AG10803 (cell line): ENCODE data around the gene FANK1.

Source experiments
- DNase-seq: peaks from one replicate; pipeline ENCODE4 v3.0.0; 2010; ENCODE audit warnings: low read depth
- H3K4me3 ChIP-seq: 2 replicates; pipeline ENCODE4 v1.5.1; 2011; ENCODE audit warnings: mild to moderate bottlenecking, low read length, control low read depth
- TF ChIP-seq, protein P1 (sequence below): conservative IDR thresholded peaks from 2 replicates; pipeline ENCODE4 v1.5.1; 2011; ENCODE audit warnings: mild to moderate bottlenecking, low read length, control low read depth, inconsistent platforms

Gene FANK1

DNA sequence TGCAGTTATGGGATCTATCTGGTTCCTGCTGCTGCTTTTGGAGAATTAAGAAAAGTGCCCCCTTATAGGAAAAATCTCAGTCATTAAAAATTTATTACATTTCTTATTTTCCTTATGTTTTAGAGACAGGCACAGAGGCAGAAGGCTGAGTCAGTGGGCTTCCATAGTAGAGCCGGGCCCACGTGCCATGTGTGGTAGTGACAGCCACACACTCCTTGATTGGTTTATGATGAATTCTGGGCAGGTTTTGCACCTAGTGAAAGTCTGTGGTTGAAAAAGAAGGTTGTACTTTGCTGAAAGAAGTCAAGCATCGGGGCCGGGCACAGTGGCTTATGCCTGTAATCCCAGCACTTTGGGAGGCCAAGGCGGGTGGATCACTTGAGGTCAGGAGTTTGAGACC is 109.9 kb downstream of the FANK1 start:
- TF ChIP-seq, protein P1, sequence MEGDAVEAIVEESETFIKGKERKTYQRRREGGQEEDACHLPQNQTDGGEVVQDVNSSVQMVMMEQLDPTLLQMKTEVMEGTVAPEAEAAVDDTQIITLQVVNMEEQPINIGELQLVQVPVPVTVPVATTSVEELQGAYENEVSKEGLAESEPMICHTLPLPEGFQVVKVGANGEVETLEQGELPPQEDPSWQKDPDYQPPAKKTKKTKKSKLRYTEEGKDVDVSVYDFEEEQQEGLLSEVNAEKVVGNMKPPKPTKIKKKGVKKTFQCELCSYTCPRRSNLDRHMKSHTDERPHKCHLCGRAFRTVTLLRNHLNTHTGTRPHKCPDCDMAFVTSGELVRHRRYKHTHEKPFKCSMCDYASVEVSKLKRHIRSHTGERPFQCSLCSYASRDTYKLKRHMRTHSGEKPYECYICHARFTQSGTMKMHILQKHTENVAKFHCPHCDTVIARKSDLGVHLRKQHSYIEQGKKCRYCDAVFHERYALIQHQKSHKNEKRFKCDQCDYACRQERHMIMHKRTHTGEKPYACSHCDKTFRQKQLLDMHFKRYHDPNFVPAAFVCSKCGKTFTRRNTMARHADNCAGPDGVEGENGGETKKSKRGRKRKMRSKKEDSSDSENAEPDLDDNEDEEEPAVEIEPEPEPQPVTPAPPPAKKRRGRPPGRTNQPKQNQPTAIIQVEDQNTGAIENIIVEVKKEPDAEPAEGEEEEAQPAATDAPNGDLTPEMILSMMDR: no peak
- no peak for DNase-seq

DNA sequence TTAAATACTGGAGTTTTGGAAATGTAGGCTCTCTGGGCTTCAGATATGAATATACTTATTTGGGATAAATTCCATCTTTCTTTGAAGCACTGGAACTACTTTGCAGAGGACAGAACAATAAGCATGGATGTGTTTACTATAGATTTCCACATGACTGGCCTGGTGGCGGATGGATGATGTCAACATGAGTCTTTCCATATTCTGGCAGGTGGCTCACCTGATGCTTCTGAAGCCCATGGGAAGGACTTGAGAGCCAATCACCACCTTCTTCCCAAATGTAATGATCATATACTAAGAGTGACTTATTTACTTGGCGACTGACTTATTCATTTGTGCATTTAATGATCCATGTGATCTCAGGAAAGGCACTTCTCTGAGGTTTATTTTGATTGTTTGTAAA is 110.5 kb downstream of the FANK1 start:
- TF ChIP-seq, protein P1: no peak
- H3K4me3 ChIP-seq: no peak overlapping the region
- DNase-seq: no peak

More for the DNA sequence above, 109.9 kb downstream of the FANK1 start:
- H3K4me3 ChIP-seq: no peak overlapping the region

DNA sequence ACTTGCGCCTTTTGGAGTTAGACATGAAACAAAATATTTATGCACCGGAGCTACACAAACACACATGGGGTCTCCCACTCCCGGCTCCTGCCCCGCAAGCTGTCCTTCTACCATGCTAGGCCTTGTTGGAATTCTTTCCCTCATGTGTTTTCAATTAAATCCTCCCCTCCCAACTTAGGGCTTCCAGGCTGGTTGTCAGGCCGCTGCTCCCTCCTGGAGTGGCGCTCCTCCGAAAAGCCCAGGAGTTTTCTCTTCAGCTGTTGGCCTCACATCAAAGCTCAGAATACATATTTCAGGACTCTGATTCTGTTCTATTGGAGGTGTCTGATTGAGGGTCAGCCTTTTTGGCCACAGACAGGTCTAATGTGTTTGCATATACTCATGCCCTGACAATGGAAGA is 113.3 kb downstream of the FANK1 start:
- DNase-seq: no peak
- TF ChIP-seq, protein P1: no peak

DNA sequence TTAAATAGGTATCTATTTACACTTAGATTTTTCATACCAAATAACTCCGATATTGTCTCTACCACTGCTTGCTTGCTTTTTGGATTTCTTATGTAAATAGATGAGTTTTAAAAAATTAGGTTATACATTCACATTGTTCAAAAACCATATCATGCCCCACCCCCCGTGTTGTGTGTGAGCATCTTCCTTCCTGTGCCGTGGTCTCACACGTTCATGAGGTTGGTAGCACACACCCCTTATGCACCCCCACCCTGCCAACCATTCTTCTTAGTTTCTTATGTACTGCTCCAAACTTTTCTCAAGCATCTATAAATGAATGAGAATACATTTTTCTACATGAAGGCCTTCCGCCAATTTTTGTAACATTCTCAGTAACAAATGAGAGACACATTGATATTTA is 115.6 kb downstream of the FANK1 start:
- no peak for DNase-seq
- no peak overlapping the region for H3K4me3 ChIP-seq
- TF ChIP-seq, protein P1: no peak

More for the DNA sequence above, 113.3 kb downstream of the FANK1 start:
- no peak overlapping the region for H3K4me3 ChIP-seq

DNA sequence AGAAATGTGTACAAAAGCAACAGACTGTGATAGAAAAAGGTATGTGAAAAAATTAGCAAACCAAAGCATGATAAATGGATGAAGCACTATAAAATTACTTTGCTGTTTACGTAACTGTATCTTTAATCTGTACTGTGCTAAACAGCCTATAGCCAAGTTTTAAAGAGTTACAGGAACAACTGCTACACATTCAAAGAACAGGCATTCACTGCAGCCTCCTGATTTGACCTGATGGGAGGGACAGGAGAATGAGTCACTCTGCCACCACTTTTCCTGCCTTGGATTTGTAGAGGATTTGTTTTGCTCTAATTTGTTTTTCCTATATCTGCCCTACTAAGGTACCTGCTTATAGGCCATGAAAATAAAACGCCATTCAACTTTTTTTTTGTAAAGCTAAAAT is 116.1 kb downstream of the FANK1 start:
- H3K4me3 ChIP-seq: no peak overlapping the region
- TF ChIP-seq, protein P1: no peak
- DNase-seq: peak; percentile 9

DNA sequence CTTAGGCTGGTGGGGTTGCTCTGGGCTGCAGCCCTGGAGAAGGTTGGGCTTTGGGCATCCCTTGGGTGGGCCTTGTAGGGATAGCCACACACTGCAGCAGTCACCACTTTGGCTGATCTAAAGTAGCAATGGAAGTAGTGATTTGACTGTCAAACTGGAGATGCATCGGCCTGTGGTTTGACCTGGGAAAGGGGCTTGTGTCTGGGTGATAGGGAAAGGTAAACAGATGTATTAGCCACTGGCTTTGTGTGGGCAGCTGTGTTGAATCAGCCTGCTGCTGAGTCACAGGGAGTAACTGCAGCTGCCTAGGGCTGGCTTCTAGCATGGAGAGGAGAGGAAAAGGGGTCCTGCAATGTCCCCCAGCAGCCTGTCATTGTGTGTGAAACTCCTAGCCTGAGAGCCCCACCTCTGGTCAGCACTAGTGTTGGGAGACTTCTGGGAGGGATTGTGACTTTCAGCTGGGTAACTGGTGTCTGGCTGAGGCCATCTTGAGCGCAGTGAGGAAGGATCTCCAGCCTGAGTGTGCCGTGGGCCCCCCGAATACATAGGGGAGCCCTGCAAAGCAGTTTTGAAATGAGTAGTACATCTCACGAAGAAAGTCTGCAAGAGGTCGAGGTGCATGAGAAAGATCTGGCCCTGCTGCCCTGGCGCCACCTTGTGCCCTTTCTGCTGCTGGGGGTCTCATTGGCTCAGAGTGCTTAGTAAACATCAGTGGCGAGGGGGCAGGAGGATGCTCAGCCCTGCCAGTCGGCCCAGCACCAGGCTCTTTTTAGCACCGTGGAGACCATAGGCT is 117.3 kb downstream of the FANK1 start:
- H3K4me3 ChIP-seq: no peak overlapping the region
- TF ChIP-seq, protein P1: no peak
- peak; percentile 51 for DNase-seq

DNA sequence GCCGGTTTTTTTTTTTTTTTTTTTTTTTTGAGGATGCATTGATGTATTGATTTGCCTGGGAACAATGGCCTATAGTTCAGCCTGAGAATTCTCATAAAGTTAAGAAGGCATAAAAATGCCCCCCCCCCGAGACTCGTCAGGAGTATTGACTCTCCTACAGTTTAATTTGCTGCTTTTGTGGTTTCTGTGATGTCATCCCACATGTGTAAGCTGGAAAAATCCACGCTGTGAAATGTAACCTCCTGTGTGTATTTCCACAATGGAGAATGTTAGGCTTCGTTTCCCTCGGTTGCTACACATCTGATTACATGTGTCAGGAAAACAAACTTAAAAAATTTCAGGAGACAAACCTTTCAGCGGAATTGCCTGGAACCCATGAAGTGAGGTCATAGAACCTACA is 117.9 kb downstream of the FANK1 start:
- TF ChIP-seq, protein P1: no peak
- DNase-seq: peak; percentile 73
- H3K4me3 ChIP-seq: no peak overlapping the region
